K562 (cell line): ENCODE measurements around the gene TMEM86B. TPM values are rescaled to one million over a fixed set of nuclear protein-coding genes. Genes with fewer than 3 reads are reported as not detected.

Experiments
- ATAC-seq: fragments of 200-7000 bp; cut with Tn5 transposase; 3 replicates; pipeline ENCODE4 v1.9.1; 2020; ENCODE audit warnings: moderate library complexity
- BruUV-seq: library from RNA; stranded (reverse); fragments of 400-500 nt; replicated peaks from 2 replicates; lab custom pipeline; 2021; lab: Mats Ljungman, UMichigan
- CTCF ChIA-PET: fragments of 300-600 bp; formaldehyde crosslinking; extraction: SDS; loops from one replicate; lab custom pipeline; 2021; ENCODE audit warnings: low intra/inter-chr PET ratio; lab: Yijun Ruan, JAX
- POLR2A ChIA-PET: fragments of 300-600, 350-650 bp; sonication (Branson Sonifier 250); formaldehyde crosslinking; extraction: SDS; loops from one replicate; lab custom pipeline; 2021; ENCODE audit warnings: antibody characterized with exemption, inconsistent platforms; lab: Yijun Ruan, JAX
- DNase-seq, 4 experiments: peaks; one replicate each; pipeline versions ENCODE4 v3.0.0 to v3.0.0-alpha.2; 2011 to 2018; ENCODE audit warnings: low spot score in 3 of 4, mixed read lengths in 3 of 4; ENCODE audit errors: extremely low read depth in 1 of 4
- FAIRE-seq: peaks from 2 replicates; lab custom pipeline; 2011; peaks lifted over from hg19 to GRCh38; lab: Jason Lieb, UNC
- H2AFZ ChIP-seq: 2 replicates; pipeline ENCODE4 v1.6.0; 2011; ENCODE audit warnings: low read depth, low read length, control low read depth, inconsistent platforms
- H3K27ac ChIP-seq: fragments of 200-600 bp; 3 replicates; pipeline ENCODE4 v1.8.0; 2011; ENCODE audit warnings: low read depth, mild to moderate bottlenecking, control low read depth, inconsistent platforms, low read length, moderate library complexity, mixed read lengths; ENCODE audit errors: extremely low read depth
- H3K27me3 ChIP-seq, 2 experiments: fragments of 300-600 bp in 1 of 2; 2 replicates in 1 of 2; 3 replicates in 1 of 2; pipeline versions ENCODE4 v1.6.0 to v1.8.0; 2011; ENCODE audit warnings: inconsistent platforms in 2 of 2, low read length in 2 of 2, mild to moderate bottlenecking in 1 of 2, mixed read lengths in 1 of 2, moderate library complexity in 1 of 2; ENCODE audit not compliant: control insufficient read depth in 2 of 2, insufficient read depth in 2 of 2
- H3K36me3 ChIP-seq: fragments of 300-600 bp; 3 replicates; pipeline ENCODE4 v1.8.0; 2011; ENCODE audit warnings: mild to moderate bottlenecking, low read length, inconsistent platforms; ENCODE audit not compliant: control insufficient read depth, insufficient read depth
- H3K4me1 ChIP-seq, 2 experiments: fragments of 200-600 bp in 1 of 2; replicated peaks in 1 of 2; 2 replicates in 1 of 2; 3 replicates in 1 of 2; pipeline versions ENCODE4 v1.5.1 to v1.8.0; 2011; ENCODE audit warnings: inconsistent platforms in 2 of 2, low read length in 2 of 2, mild to moderate bottlenecking in 1 of 2, mixed read lengths in 1 of 2, moderate library complexity in 1 of 2; ENCODE audit not compliant: control insufficient read depth in 2 of 2, insufficient read depth in 2 of 2
- H3K4me2 ChIP-seq: 2 replicates; pipeline ENCODE4 v1.6.1; 2011; ENCODE audit warnings: low read length, control low read depth, inconsistent platforms, mixed read lengths; ENCODE audit not compliant: insufficient read depth
- H3K4me3 ChIP-seq: fragments of 200-600 bp; sonication (generic), shearing (Covaris generic); 2 replicates; pipeline ENCODE4 v1.5.1; 2016; ENCODE audit warnings: control low read depth, inconsistent platforms
- H3K79me2 ChIP-seq: fragments of 200-600 bp; 3 replicates; pipeline ENCODE4 v1.8.0; 2011; ENCODE audit warnings: low read length, inconsistent platforms; ENCODE audit not compliant: control insufficient read depth, insufficient read depth
- H3K9ac ChIP-seq, 2 experiments: 2 replicates each; pipeline versions ENCODE4 v1.6.0 to v1.6.1; 2011; ENCODE audit warnings: low read depth in 2 of 2, low read length in 2 of 2, control low read depth in 1 of 2, inconsistent platforms in 1 of 2, mild to moderate bottlenecking in 1 of 2, mixed read lengths in 1 of 2; ENCODE audit not compliant: insufficient read depth in 1 of 2
- H3K9me1 ChIP-seq: one replicate; pipeline ENCODE4 v1.6.0; 2011; ENCODE audit warnings: inconsistent platforms, mild to moderate bottlenecking, low read length, moderate library complexity; ENCODE audit not compliant: control insufficient read depth, insufficient read depth
- H3K9me3 ChIP-seq: replicated peaks from 2 replicates; pipeline ENCODE4 v1.5.1; 2011; ENCODE audit warnings: low read depth, low read length, inconsistent platforms; ENCODE audit not compliant: control insufficient read depth, insufficient read depth
- H4K20me1 ChIP-seq: replicated peaks from 2 replicates; pipeline ENCODE4 v1.6.1; 2011; ENCODE audit warnings: low read length, inconsistent platforms, mixed read lengths; ENCODE audit not compliant: control insufficient read depth, insufficient read depth
- RBFOX2 ChIP-seq: fragments of 200-400 bp; formaldehyde crosslinking; IDR thresholded peaks from 2 replicates; pipeline ENCODE4 v1.6.1; 2017; ENCODE audit warnings: low read depth, mild to moderate bottlenecking, low read length, moderate library complexity
- WGBS: fragments of 100-300 bp; shearing (Covaris generic); methylation state at CpG from one replicate; pipeline ENCODE4 v1.1.6; 2016; ENCODE audit warnings: low coverage, mixed read lengths; ENCODE audit not compliant: insufficient coverage; ENCODE audit errors: missing lambda C conversion rate; 5-methylcytosine and 5-hydroxymethylcytosine counted together
- in situ Hi-C: fragments of 300-500 bp; cut with MboI; formaldehyde crosslinking; loops from 4 replicates; pipeline ENCODE4 v1.15.0; 2018; ENCODE audit warnings: inconsistent platforms, mixed read lengths
- intact Hi-C: fragments of 100-400 bp; cut with micrococcal nuclease; formaldehyde crosslinking; loops from 2 replicates; pipeline ENCODE4 v1.14.2; 2022
- polyA plus RNA-seq, 8 experiments: library from polyadenylated mRNA; depleted of rRNA in 4 of 8; stranded (reverse) in 5 of 8; unstranded in 3 of 8; fragments of >200 nt; fragmentation: Nextera tagmentation in 2 of 8; fragmentation: Illumina TruSeq in 1 of 8; extraction: Ambion mirVana in 2 of 8; extraction: Trizol in 1 of 8; gene quantifications; 2 replicates each; pipeline versions ENCODE4 v1.2.1 to v1.2.3, GENCODE V29; 2011 to 2014; ENCODE audit warnings: inconsistent platforms in 1 of 8, missing spikeins in 1 of 8
- total RNA-seq, 7 experiments: library from RNA; depleted of rRNA in 6 of 7; stranded (reverse); fragments of >200 nt in 6 of 7; fragmentation: Illumina TruSeq in 2 of 7; extraction: Trizol in 2 of 7; gene quantifications; 2 replicates each; pipeline versions ENCODE4 v1.2.1 to v1.2.3, GENCODE V29; 2011 to 2021; ENCODE audit warnings: low replicate concordance in 1 of 7
- TF ChIP-seq, protein P1 (sequence below): fragments of 450-650 bp; IDR thresholded peaks from one replicate; pipeline ENCODE4 v1.6.1; 2018; ENCODE audit warnings: mild to moderate bottlenecking, moderate library complexity; ENCODE audit not compliant: partially characterized antibody

The TMEM86B gene
- total and polyA plus RNA-seq, 9 of the 15 experiments (the other 6 are each of a cell fraction or from before 2014, with no cell fraction given) = 0.28 to 7.9 (median 2.1) TPM

GRCh38 chr19:55251341-55252081, 22.9 kb upstream of the TMEM86B start:
- BruUV-seq = no TSS peak
- DNase-seq = peak in 1 of 4 experiments; percentile 16
- no peak for ATAC-seq
- Histone ChIP-seq H3K27ac (peak overlapping the region; percentile 21; the same call in 1 of the 3 replicates), H3K4me2 (no peak overlapping the region), H3K4me3 (no peak overlapping the region), H3K27me3 (no peaks in the 10 kb centered on the region; a peak in 1 of 5 replicates), H3K9ac (peak overlapping the region in 1 of 2 experiments; percentile 18; a peak in 1 of 4 replicates), H3K9me3 (no peaks in the 10 kb centered on the region), H2AFZ (no peak overlapping the region), H3K79me2 (peaks cover 94% of the 10 kb centered on the region), H3K36me3 (peaks cover 92% of the 10 kb centered on the region), H4K20me1 (peaks cover 77% of the 10 kb centered on the region), H3K4me1 (peaks cover 21 to 50% of the 10 kb centered on the region in 2 experiments; a peak in 4 of 5 replicates), H3K9me1 (peaks cover 12% of the 10 kb centered on the region)
- FAIRE-seq = peak; percentile 66
- in situ Hi-C loops (no loop called here), intact Hi-C loops (no loop called here)
- POLR2A ChIA-PET = interaction anchor here (0.6 to 2.0 kb wide), 4 partner anchors 8 to 35 kb away, joined by 3 to 4 read pairs (median 4); partner anchors contain the start of gene PPP6R1
- WGBS = 77% methylated on average over 18 of the region's 19 CpGs
- TF ChIP-seq, protein P1, sequence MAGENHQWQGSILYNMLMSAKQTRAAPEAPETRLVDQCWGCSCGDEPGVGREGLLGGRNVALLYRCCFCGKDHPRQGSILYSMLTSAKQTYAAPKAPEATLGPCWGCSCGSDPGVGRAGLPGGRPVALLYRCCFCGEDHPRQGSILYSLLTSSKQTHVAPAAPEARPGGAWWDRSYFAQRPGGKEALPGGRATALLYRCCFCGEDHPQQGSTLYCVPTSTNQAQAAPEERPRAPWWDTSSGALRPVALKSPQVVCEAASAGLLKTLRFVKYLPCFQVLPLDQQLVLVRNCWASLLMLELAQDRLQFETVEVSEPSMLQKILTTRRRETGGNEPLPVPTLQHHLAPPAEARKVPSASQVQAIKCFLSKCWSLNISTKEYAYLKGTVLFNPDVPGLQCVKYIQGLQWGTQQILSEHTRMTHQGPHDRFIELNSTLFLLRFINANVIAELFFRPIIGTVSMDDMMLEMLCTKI = no peak
- peak; percentile 20 for TF ChIP-seq RBFOX2
- CTCF ChIA-PET = no interaction called here
